HG03066 (cell line): ENCODE data around the gene ALG14.
A peak's percentile ranks its signal among the peaks of the same experiment; 100 is the strongest.
"Not testable (repeated sequence)": the region's sequence is repeated elsewhere in the genome, so short reads cannot be mapped to it uniquely, and the experiment has no call there.

ENCODE experiments used
- ATAC-seq: cut with Tn5 transposase; IDR thresholded peaks from one replicate; pipeline ENCODE4 v1.9.1; 2021; ENCODE audit warnings: low read depth; ENCODE audit not compliant: unreplicated experiment

ALG14 gene

GRCh38 chr1:95089650-95090287, 17.0 kb upstream of the ALG14 start:
- ATAC-seq = no peak

DNA sequence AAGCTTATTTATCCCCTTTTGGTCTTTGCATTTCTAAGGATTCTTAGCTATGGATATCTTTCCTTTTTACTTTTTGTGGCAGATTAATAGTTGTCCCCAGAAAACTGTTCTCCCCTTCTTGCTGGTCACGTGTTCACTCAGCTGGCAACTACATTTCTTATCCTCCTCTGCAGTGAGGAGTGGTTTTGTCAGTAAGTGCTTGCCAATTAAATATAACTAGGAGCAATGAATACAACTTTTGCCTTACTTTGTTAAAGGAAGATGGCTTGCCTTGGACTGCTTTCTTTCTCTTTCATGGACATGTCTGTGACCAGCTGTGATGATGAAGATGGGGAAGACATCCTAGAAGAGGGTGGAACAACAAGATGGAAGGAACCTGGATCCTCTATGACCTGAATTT, 15.6 kb upstream of the ALG14 start:
- ATAC-seq = no peak

DNA sequence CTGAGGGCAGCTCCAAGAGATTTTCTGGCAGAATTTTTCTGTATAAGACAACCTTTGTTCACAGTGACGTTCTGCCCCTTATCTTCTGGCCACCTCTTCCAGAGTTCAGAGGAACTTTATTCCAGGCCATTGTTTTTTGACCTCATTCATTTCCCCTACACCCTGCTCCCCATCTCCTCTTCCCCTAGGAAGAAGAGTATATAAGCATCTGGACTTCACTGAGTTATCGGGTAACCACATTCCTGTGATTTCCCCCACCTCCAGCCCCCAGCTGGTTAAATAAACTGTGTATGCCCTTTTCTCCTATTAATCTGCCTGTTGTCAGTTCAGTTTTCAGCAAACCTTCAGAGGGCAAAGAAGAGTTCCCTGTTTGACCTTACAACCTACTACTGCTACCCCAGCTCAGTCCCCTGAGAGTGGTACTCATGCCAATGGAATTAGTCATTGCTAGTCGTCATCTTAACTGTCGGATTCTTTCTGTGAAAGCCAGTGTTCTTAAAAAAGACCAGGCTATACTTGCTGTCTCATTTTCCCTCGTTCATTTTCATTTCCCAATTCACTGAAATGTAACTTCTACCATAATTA, 14.3 kb upstream of the ALG14 start:
- ATAC-seq = no peak

DNA sequence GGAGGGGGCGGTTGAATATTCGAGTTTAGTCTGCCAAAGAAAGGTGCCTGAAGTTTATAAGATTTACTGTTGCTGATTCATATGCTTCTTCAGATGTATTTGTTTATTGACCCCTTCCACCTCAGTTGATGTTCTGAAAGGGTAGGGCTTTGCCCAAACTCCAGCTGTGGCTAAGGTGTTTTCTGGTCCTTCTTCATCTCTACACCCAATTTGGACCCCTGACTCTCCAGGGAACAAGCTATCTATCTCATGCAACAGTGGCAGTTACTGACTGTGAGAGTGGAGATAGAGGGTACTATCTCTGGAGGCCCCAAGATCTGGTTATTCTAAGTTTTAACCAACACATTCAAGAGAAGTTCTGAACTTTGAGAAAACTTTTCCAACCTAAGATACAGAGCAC, 12.6 kb upstream of the ALG14 start:
- no peak for ATAC-seq

DNA sequence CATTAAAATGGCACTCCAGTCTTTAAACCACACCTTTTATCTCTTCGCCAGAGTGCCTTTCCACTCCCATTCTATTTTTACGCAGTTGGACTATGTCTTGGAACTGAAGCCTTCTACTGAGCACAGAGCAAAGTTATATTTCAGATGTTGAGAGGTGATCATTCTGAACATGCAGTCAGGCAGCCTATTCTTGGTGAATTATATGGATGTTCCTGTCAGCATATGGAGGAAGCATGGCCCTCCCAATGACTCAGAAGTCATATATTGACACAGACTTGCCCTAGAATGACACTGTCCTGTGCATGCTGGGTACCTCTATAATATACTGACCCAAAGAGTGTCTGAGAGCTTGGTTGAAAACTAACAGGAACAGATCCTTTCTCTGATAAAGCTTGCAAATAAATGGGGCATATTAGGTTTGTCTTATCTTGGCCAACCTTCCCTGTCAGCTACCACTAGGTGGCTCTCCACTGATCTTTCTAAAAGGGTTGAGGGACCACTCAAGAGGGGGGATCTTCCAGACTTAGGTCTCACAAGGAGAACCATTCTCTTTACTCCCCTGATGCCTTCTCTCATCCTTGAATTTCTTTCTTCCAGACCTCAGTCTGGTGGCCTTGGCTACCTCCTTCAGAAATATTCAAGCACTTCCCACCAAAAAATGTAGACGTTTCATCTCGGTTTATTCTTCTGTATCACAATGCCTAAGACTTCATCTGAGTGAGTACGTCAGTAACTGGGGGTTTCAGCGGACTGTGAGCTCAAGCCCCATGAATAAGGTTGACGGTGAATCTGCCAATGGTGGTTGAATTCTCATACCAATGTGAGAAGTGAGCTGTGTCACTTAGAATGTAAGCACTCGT, 11.8 kb upstream of the ALG14 start:
- no peak for ATAC-seq

DNA sequence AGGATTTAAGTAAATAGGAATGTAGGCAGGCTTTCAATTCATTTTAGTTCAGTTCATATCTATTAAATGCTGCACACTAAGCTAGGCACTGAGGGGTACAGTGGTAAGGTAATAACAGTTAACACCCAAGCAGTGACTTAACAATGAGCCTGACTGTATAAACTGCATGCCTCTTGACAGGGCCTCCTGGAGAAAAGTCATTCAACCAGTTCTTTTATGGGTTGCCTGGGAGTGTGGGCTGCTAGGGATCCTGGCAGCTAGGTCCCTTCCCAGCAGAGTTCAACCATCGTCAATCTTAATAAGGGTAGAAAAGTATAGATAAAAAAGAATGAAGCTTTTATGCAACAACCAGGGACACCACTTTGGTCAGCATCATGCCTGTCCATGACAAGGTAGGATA, 8.1 kb upstream of the ALG14 start:
- no peak for ATAC-seq

GRCh38 chr1:95080446-95080845, 7.7 kb upstream of the ALG14 start:
- ATAC-seq = no peak

- ATAC-seq = no peak
Measured at GRCh38 chr1:95076034-95076433, 3.3 kb upstream of the ALG14 start.

DNA sequence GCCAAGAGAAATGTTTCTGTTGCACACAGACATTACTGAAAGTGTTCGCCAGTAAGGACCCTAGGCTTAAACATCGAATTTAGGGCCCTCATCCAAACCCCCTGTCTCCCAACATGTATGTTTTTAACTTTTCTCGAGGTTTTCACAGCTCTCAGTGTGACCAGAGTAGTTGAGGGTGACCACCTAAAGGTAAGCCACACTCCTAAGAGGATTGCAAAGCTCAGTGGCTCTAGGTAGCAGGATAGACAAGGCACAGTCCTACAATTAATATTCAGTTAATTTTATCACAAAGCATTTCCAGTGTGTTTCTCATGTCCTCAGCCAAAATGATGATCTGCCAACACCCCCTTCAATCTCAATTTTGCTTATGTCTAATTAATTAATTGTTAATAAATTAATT, 695 bp upstream of the ALG14 start:
- no peak for ATAC-seq

GRCh38 chr1:95072117-95072516, 634 bp downstream of the ALG14 start:
- ATAC-seq = no peak

DNA sequence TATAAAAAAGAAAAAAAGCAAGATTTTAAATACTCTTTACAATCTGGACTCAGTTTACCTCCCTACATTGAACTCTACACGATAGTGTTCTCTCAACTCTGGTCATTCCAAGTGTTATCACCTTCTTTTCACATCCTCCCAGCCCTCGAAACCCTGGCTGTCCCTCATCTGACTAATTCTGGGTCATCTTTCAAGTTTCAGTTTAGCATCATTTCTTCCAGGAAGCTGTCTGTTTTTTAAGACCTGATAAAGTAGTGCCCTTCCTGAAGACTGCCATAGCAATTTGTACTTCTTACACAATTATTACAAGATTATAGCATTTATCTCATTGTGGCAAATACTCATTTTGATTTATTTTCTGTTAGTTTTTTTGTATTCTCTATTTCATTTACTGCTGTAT, 1.2 kb downstream of the ALG14 start:
- ATAC-seq = no peak

GRCh38 chr1:95069710-95070093, 3.0 kb downstream of the ALG14 start:
- ATAC-seq = no peak

DNA sequence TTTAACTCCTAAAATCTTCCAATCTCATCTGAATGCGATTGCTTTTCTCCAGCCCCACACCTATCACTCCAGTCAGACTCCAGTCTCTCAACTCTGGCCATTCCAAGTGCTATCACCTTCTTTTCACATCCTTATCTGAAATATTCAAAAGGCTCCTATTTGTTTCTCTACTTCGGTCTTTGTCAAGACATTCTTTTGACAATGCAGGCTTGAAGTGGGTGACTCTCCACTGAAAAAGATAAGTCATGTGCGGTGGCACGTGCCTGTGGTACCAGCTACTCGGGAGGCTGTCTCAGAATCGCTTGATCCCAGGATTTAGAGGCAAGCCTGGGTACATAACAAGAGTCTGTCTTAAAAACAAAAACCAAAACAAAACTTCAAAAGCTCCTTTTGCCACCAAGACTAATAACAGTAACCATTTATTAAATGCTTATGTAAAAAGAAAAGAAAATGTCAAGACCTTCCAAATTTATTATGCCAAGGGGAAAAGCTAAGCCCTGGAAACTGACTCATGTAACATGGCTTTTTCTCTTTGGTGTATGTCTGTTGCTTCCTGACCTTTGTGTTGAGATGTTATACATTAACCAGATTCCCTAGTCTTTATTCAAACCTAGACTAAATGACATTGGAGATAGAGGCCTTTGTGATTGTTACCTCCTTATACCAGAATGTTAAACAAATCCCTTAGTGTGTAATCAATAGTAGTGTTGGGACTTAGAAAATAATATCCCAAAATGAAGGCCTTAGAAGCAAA, 3.6 kb downstream of the ALG14 start:
- no peak for ATAC-seq

- no peak for ATAC-seq
Measured at GRCh38 chr1:95067568-95067967, 5.2 kb downstream of the ALG14 start.

DNA sequence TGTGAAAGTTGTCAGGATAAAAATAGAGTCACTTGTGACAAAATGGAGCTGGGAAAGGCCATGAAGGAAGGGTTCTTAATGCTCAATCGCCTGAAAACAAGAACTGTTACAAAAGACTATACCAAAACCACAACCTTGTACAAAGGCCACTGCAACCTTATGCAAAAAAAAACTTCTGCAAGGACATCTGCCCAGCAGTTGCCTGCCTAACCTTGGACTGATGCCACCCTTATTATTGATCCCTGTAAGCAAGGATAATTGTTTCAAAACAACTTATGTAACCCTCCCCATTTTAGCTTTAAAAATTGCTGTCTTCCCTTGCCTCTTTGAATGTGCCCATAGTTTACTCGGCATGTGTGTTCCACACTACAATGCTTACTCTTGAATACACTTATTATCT, 5.7 kb downstream of the ALG14 start:
- ATAC-seq = peak; percentile 60

DNA sequence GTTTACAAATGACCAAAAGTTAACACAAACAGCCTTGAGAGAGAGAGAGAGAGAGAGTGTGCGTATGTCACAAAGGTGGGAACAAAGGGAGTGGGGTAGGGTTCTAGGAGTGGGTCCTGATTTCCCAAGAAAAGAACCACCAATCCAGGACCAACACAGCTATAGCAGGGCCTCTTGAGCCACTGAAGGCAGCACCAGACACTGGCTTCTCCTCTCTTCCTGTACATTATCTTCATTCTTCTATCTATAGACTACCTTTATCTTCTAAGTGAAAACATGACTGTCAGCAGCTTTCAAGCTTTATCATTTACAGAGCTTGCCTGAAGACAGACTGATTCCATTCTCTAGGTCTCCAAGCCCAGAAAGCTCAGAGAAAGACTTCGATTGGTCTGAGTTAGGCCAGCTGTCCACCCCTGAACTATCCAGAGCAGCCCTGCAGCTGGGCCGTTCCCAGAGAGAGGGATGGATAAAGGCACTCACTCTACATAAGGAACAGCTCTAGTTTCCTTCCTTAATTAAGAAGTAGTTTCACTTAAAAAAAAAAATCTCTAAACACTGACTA, 11.2 kb downstream of the ALG14 start:
- no peak for ATAC-seq

DNA sequence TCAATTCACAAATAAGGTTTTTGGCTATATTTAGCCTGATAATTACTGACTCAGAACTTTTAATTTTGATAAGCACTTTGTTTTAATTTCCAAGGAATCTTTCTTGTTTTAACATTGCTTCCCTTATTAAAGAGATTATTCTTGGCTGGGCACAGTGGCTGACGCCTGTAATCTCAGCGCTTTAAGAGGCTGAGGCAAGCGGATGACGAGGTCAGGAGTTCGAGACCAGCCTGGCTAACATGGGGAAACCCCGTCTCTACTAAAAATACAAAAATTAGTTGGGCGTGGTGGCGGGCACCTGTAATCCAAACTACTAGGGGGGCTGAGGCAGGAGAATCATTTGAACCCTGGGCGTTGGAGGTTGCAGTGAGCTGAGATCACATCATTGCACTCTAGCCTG, 13.8 kb downstream of the ALG14 start:
- no peak for ATAC-seq

DNA sequence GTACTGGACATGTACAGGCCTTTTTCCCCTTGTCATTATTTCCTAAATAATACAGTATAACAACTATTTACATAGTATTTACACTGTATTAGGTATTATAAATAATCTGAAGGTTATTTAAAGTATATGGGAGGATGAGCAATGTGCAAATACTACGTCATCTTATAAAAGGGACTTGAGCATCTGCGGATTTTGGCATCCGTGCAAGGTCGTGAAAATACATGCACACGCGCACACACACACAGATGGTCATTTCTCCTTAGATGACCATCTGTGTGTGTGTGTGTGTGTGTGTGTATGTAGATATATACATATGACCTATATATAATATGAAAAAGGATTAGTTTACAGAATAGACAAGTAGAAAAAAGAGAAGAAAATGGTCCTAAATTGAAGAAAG, 15.4 kb downstream of the ALG14 start:
- ATAC-seq = no peak

GRCh38 chr1:95049935-95050334, 22.8 kb downstream of the ALG14 start:
- ATAC-seq = no peak

- no peak for ATAC-seq
Measured at GRCh38 chr1:95048317-95048716, 24.4 kb downstream of the ALG14 start.

GRCh38 chr1:95047624-95048023, 25.1 kb downstream of the ALG14 start:
- not testable (repeated sequence) for ATAC-seq
